ENCODE results near the gene AIFM1. TPM values are rescaled to one million over a fixed set of nuclear protein-coding genes. Genes with fewer than 3 reads are reported as not detected.

Gene AIFM1
- total RNA-seq, 2 donors from 2014 or later = 14.8 to 22.4 TPM

GRCh38 chrX:130081421-130082045, 84.1 kb downstream of the AIFM1 start:
- no peak overlapping the region for H3K4me3 ChIP-seq
- H3K4me1 ChIP-seq = no peaks in the 10 kb centered on the region
- DNase-seq (no peak), ATAC-seq (no peak)
- TF ChIP-seq CTCF (IDR thresholded peaks at IDR 0.05) (no peak), POLR2A (IDR thresholded peaks at IDR 0.05) (no peak)
- no peaks in the 10 kb centered on the region for H3K36me3 ChIP-seq (replicated peaks in 1 of 2; ENCODE audit: insufficient read depth in 1 of 2, low read depth in 2 of 2)
- no peaks in the 10 kb centered on the region for H3K9me3 ChIP-seq
- H3K27me3 ChIP-seq = no peaks in the 10 kb centered on the region
- WGBS, 2 donors = 54 to 65% methylated on average over 6 to 7 of the region's 12 CpGs
- intact Hi-C loops (cut with DNase I) = loop anchor here (5.0 kb wide), 1 partner anchor 111 kb away; no protein-coding TSS in a partner anchor
- no peak overlapping the region for H3K27ac ChIP-seq

DNA sequence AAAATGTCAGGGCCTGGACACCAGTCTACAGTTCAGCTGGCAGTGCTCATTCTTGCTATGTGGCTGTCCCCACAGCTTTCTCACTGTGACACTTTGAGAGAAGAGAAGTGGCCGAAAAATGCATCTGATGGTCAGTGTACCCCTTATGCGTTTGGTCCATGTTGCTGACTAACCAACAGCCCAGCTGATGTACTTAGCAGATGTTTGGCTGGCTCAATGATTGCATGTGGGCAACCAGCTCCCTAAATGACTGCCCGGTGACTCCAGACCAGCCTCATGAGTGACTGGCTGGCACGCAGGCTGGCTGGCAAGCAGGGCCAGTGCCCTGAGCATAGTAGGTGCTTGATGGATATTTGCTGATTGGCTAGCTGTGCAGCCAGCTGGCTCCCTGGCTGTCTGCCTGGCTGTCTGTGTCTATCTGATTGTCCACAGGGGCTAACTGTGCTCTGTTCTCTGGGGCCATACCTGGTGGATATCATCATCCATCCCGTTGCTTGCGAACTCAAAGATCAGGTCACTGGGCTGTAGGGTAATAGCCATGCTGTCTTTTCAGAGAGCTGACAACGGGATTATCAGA, 84.8 kb downstream of the AIFM1 start:
- no peaks in the 10 kb centered on the region for H3K27me3 ChIP-seq
- intact Hi-C loops (cut with DNase I) = loop anchor here (5.0 kb wide), 1 partner anchor 111 kb away; no protein-coding TSS in a partner anchor
- TF ChIP-seq POLR2A (IDR thresholded peaks at IDR 0.05) = no peak
- TF ChIP-seq CTCF (IDR thresholded peaks at IDR 0.05) = no peak
- no peak overlapping the region for H3K4me3 ChIP-seq
- DNase-seq = no peak
- H3K4me1 ChIP-seq = no peaks in the 10 kb centered on the region
- WGBS, 2 donors = 81% methylated on average over 6 of the region's 7 CpGs; no CpG with 5 or more reads in 1 of the 2 donors
- H3K36me3 ChIP-seq (replicated peaks in 1 of 2; ENCODE audit: insufficient read depth in 1 of 2, low read depth in 2 of 2) = no peaks in the 10 kb centered on the region
- ATAC-seq = no peak
- H3K27ac ChIP-seq = no peak overlapping the region
- no peaks in the 10 kb centered on the region for H3K9me3 ChIP-seq

GRCh38 chrX:130079824-130080406, 85.7 kb downstream of the AIFM1 start:
- Histone ChIP-seq H3K27me3 (no peaks in the 10 kb centered on the region), H3K9me3 (no peaks in the 10 kb centered on the region), H3K27ac (no peak overlapping the region), H3K4me3 (no peak overlapping the region), H3K4me1 (no peaks in the 10 kb centered on the region), H3K36me3 (replicated peaks in 1 of 2; ENCODE audit: insufficient read depth in 1 of 2, low read depth in 2 of 2) (no peaks in the 10 kb centered on the region)
- intact Hi-C loops (cut with DNase I) = loop anchor here (5.0 kb wide), 1 partner anchor 112 kb away; no protein-coding TSS in a partner anchor
- WGBS, 2 donors = 14 to 21% methylated on average over 6 to 7 of the region's 9 CpGs
- DNase-seq (peak; percentile 61 to 73 (median 64)), ATAC-seq (peak; percentile 58)
- TF ChIP-seq POLR2A (IDR thresholded peaks at IDR 0.05) (no peak), CTCF (IDR thresholded peaks at IDR 0.05) (peak; percentile 49 to 73 (median 63))

Other genes starting within 250 kb of the AIFM1 start
- 1 to 10 TPM; 3.0 to 4.4 TPM for gene BCORL1, start 183.2 kb downstream of the AIFM1 start, total RNA-seq
- gene ELF4, start 55.3 kb downstream of the AIFM1 start, total RNA-seq = 1 to 10 TPM; 1.6 to 3.6 TPM
- gene RAB33A, start 6.1 kb upstream of the AIFM1 start, total RNA-seq = under 1 TPM in 1 of 2 donors, not detected in 1; 0.78 TPM
- gene ZNF280C, start 103.1 kb upstream of the AIFM1 start, total RNA-seq = 1 to 10 TPM; 2.6 to 2.9 TPM
- 10 to 100 TPM; 10.6 to 18.5 TPM for gene SLC25A14, start 174.1 kb upstream of the AIFM1 start, total RNA-seq
- gene GPR119, start 219.8 kb upstream of the AIFM1 start, total RNA-seq = 10 to 100 TPM in 1 of 2 donors, 1 to 10 TPM in 1; 1.8 to 15.2 TPM
- 10 to 100 TPM in 1 of 2 donors, 1 to 10 TPM in 1; 7.0 to 13.2 TPM for gene RBMX2, start 236.1 kb upstream of the AIFM1 start, total RNA-seq

All from body of pancreas (tissue), 4 donors.